Keratinocyte (primary cell): ENCODE results near the gene TSR1. TPM values are rescaled to one million over a fixed set of nuclear protein-coding genes. Genes with fewer than 3 reads are reported as not detected.

Source experiments
- DNase-seq: peaks from one replicate; pipeline ENCODE4 v3.0.0-alpha.2; 2011; ENCODE audit warnings: low read depth, missing footprints, low spot score
- FAIRE-seq: peaks from 2 replicates; lab custom pipeline; 2011; peaks lifted over from hg19 to GRCh38; lab: Jason Lieb, UNC
- H2AFZ ChIP-seq: 2 replicates; pipeline ENCODE4 v1.6.0; 2012; ENCODE audit warnings: low read length, control low read depth, inconsistent platforms; ENCODE audit not compliant: control insufficient read depth
- H3K27ac ChIP-seq: 2 replicates; pipeline ENCODE4 v1.5.1; 2011; ENCODE audit warnings: low read length; ENCODE audit not compliant: control insufficient read depth, insufficient read depth
- H3K27me3 ChIP-seq: 3 replicates; pipeline ENCODE4 v1.6.0; 2011; ENCODE audit warnings: low read length; ENCODE audit not compliant: control insufficient read depth, insufficient read depth; ENCODE audit errors: extremely low read depth
- H3K36me3 ChIP-seq, 2 experiments: 2 replicates in 1 of 2; 3 replicates in 1 of 2; pipeline ENCODE4 v1.5.1; 2011; ENCODE audit warnings: low read length in 2 of 2, mild to moderate bottlenecking in 1 of 2; ENCODE audit not compliant: control insufficient read depth in 2 of 2, insufficient read depth in 2 of 2; ENCODE audit errors: extremely low read depth in 1 of 2
- H3K4me1 ChIP-seq: 3 replicates; pipeline ENCODE4 v1.5.1; 2011; ENCODE audit warnings: low read length; ENCODE audit not compliant: control insufficient read depth, insufficient read depth; ENCODE audit errors: extremely low read depth
- H3K4me2 ChIP-seq: 3 replicates; pipeline ENCODE4 v1.6.0; 2011; ENCODE audit warnings: low read depth, low read length; ENCODE audit not compliant: control insufficient read depth, insufficient read depth; ENCODE audit errors: extremely low read depth
- H3K4me3 ChIP-seq, 3 experiments: fragments of 200-600 bp in 1 of 3; sonication (generic) in 1 of 3; 2 replicates in 2 of 3; 3 replicates in 1 of 3; pipeline ENCODE4 v1.5.1; 2011 to 2016; ENCODE audit warnings: low read length in 3 of 3, mild to moderate bottlenecking in 3 of 3, control low read depth in 2 of 3, inconsistent platforms in 1 of 3, low read depth in 1 of 3, mixed read lengths in 1 of 3, mixed run types in 1 of 3, moderate library complexity in 1 of 3; ENCODE audit not compliant: control insufficient read depth in 2 of 3, insufficient read depth in 2 of 3; ENCODE audit errors: extremely low read depth in 1 of 3
- H3K79me2 ChIP-seq: 2 replicates; pipeline ENCODE4 v1.6.0; 2012; ENCODE audit warnings: low read length; ENCODE audit not compliant: control insufficient read depth, insufficient read depth
- H3K9ac ChIP-seq: 3 replicates; pipeline ENCODE4 v1.6.0; 2011; ENCODE audit warnings: low read length; ENCODE audit not compliant: control insufficient read depth, insufficient read depth; ENCODE audit errors: extremely low read depth
- H3K9me1 ChIP-seq: 3 replicates; pipeline ENCODE4 v1.6.0; 2011; ENCODE audit warnings: low read length; ENCODE audit not compliant: control insufficient read depth, insufficient read depth; ENCODE audit errors: extremely low read depth
- H3K9me3 ChIP-seq: 2 replicates; pipeline ENCODE4 v1.5.1; 2012; ENCODE audit warnings: low read depth, low read length; ENCODE audit not compliant: control insufficient read depth
- H4K20me1 ChIP-seq: 3 replicates; pipeline ENCODE4 v1.6.0; 2011; ENCODE audit warnings: low read length; ENCODE audit not compliant: control insufficient read depth, insufficient read depth; ENCODE audit errors: extremely low read depth
- CTCF ChIP-seq, 3 experiments: IDR thresholded peaks in 1 of 3; conservative IDR thresholded peaks in 1 of 3; optimal IDR thresholded peaks in 1 of 3; 2 replicates in 2 of 3; 3 replicates in 1 of 3; pipeline versions ENCODE3 to v1.5.1; 2011; ENCODE audit warnings: low read length in 3 of 3, mild to moderate bottlenecking in 3 of 3, moderate library complexity in 2 of 3, control low read depth in 1 of 3, inconsistent platforms in 1 of 3; ENCODE audit not compliant: insufficient read depth in 2 of 3; ENCODE audit errors: extremely low read depth in 1 of 3
- EZH2 ChIP-seq: IDR thresholded peaks from one replicate; pipeline ENCODE4 v1.6.1; 2012; ENCODE audit warnings: inconsistent platforms, mild to moderate bottlenecking, low read length, moderate library complexity
- dilution Hi-C: fragments of 300-500 bp; cut with MboI; formaldehyde crosslinking; loops from one replicate; pipeline ENCODE4 v1.7.0; 2020; ENCODE audit warnings: low sequenced_read_pairs; ENCODE audit not compliant: extremely low pct_ligation_motif_present
- polyA plus RNA-seq, 5 experiments: library from polyadenylated mRNA; depleted of rRNA in 3 of 5; stranded (reverse) in 3 of 5; stranded (forward) in 1 of 5; unstranded in 1 of 5; fragments of >200 nt; gene quantifications; 1 replicate in 1 of 5; 2 replicates in 3 of 5; 3 replicates in 1 of 5; pipeline versions ENCODE4 v1.2.1 to v1.2.3, GENCODE V29; 2011 to 2012; ENCODE audit warnings: missing spikeins in 2 of 5, low read depth in 1 of 5, low replicate concordance in 1 of 5

TSR1 gene
- polyA plus RNA-seq, 1 donor (not counting 4 experiments of a cell fraction or from before 2014, with no cell fraction given) = 17.1 TPM

GRCh38 chr17:2304931-2305330 lies 31.3 kb downstream of the TSR1 start:
- no peak overlapping the region for H2AFZ ChIP-seq
- peaks cover 0 to 4% of the 10 kb centered on the region in 2 experiments for H3K36me3 ChIP-seq
- peaks cover 7% of the 10 kb centered on the region for H3K4me1 ChIP-seq
- H3K4me2 ChIP-seq = peak overlapping the region; percentile 19
- no peaks in the 10 kb centered on the region for H3K9me3 ChIP-seq
- H3K4me3 ChIP-seq = no peak overlapping the region
- H3K27ac ChIP-seq = no peak overlapping the region
- no peaks in the 10 kb centered on the region for H3K9me1 ChIP-seq
- no peak for TF ChIP-seq EZH2
- TF ChIP-seq CTCF (optimal IDR thresholded peaks at IDR 0.05 in 1 of 3, IDR thresholded peaks at IDR 0.05 in 1 of 3, conservative IDR thresholded peaks at IDR 0.05 in 1 of 3; ENCODE audit: extremely low read depth in 1 of 3, insufficient read depth in 2 of 3, low read length in 3 of 3) = no peak
- dilution Hi-C loops = no loop called here
- H4K20me1 ChIP-seq = no peaks in the 10 kb centered on the region
- H3K27me3 ChIP-seq = no peaks in the 10 kb centered on the region
- H3K9ac ChIP-seq = no peak overlapping the region
- DNase-seq = no peak
- no peak for FAIRE-seq
- peaks cover 47% of the 10 kb centered on the region for H3K79me2 ChIP-seq

- Histone ChIP-seq H3K9me1 (no peaks in the 10 kb centered on the region), H3K9ac (peak within 1 kb of the TSS; percentile 92), H3K4me1 (peaks cover 7% of the 10 kb centered on the region), H3K4me3 (peak within 1 kb of the TSS; percentile 69 to 92 (median 72)), H3K36me3 (peaks cover 6 to 13% of the 10 kb centered on the region in 2 experiments), H3K79me2 (peaks cover 60% of the 10 kb centered on the region), H2AFZ (peak within 1 kb of the TSS; percentile 84), H3K27me3 (no peaks in the 10 kb centered on the region), H3K27ac (peak within 1 kb of the TSS; percentile 70), H3K4me2 (peak within 1 kb of the TSS; percentile 55), H3K9me3 (no peaks in the 10 kb centered on the region), H4K20me1 (no peaks in the 10 kb centered on the region)
- FAIRE-seq (no peak), DNase-seq (no peak)
- no peak for TF ChIP-seq CTCF (optimal IDR thresholded peaks at IDR 0.05 in 1 of 3, IDR thresholded peaks at IDR 0.05 in 1 of 3, conservative IDR thresholded peaks at IDR 0.05 in 1 of 3; ENCODE audit: extremely low read depth in 1 of 3, insufficient read depth in 2 of 3, low read length in 3 of 3)
- no peak for TF ChIP-seq EZH2
- dilution Hi-C loops = no loop called here
These were observed 32.8 kb downstream of the TSR1 start, which contains the start of the genes SMG6 and SRR for GRCh38 chr17:2303204-2304188. TSS of gene SMG6 (minus strand) at chr17:2303785. CDS start at chr17:2303720, 65 bp downstream. TSS of gene SRR (plus strand) at chr17:2303950. CDS start at chr17:2315561, 11,611 bp downstream.
